Activated CD4-positive, alpha-beta T cell treated with anti-CD3 and anti-CD28 coated beads, Interleukin-2, amount 10 ng/mL, durations not matched to agents 24 days and 14 days (primary cell): ENCODE measurements around the gene ZNF831. TPM values are rescaled to one million over a fixed set of nuclear protein-coding genes. Genes with fewer than 3 reads are reported as not detected.
A peak's percentile ranks its signal among the peaks of the same experiment; 100 is the strongest.

Source experiments
- DNase-seq: peaks from one replicate; pipeline ENCODE4 v3.0.0; 2022
- H3K27ac Mint-ChIP-seq: one replicate; pipeline ENCODE4 v1.8.0; 2022; ENCODE audit warnings: mild to moderate bottlenecking, mixed read lengths
- H3K27me3 Mint-ChIP-seq: one replicate; pipeline ENCODE4 v1.8.0; 2022; ENCODE audit warnings: mixed read lengths
- H3K36me3 Mint-ChIP-seq: one replicate; pipeline ENCODE4 v1.8.0; 2022; ENCODE audit warnings: low read depth, mild to moderate bottlenecking, mixed read lengths
- H3K4me1 Mint-ChIP-seq: one replicate; pipeline ENCODE4 v1.8.0; 2021; ENCODE audit warnings: mixed read lengths
- H3K4me3 Mint-ChIP-seq: one replicate; pipeline ENCODE4 v1.8.0; 2022; ENCODE audit warnings: mild to moderate bottlenecking, moderate library complexity, mixed read lengths
- H3K9me3 Mint-ChIP-seq: one replicate; pipeline ENCODE4 v1.8.0; 2021; ENCODE audit warnings: mixed read lengths
- intact Hi-C: fragments of 100-400 bp; cut with micrococcal nuclease; formaldehyde crosslinking; loops from one replicate; pipeline ENCODE4 v1.15.1; 2023
- total RNA-seq: library from RNA; stranded (reverse); gene quantifications from 2 replicates; pipeline ENCODE4 v1.2.3, GENCODE V29; 2022

The ZNF831 gene
- total RNA-seq, 1 donor from 2014 or later = 3.1 TPM

- no peak overlapping the region for H3K27ac Mint-ChIP-seq
- peaks cover 4% of the 10 kb centered on the region for H3K36me3 Mint-ChIP-seq
- intact Hi-C loops = loop anchor here (1.0 to 10.0 kb wide), 3 partner anchors 46 to 120 kb away; partner anchors contain the start of gene ZNF831
- no peaks in the 10 kb centered on the region for H3K27me3 Mint-ChIP-seq
- no peak overlapping the region for H3K4me3 Mint-ChIP-seq
- peak; percentile 93 for DNase-seq
- peaks cover 4% of the 10 kb centered on the region for H3K4me1 Mint-ChIP-seq
- H3K9me3 Mint-ChIP-seq = no peaks in the 10 kb centered on the region
These were observed 44.2 kb downstream of the ZNF831 start for GRCh38 chr20:59207742-59208357.

- Mint-ChIP-seq H3K4me1 (peaks cover 4% of the 10 kb centered on the region), H3K36me3 (peaks cover 8% of the 10 kb centered on the region), H3K27ac (no peak overlapping the region), H3K4me3 (no peak overlapping the region), H3K27me3 (no peaks in the 10 kb centered on the region), H3K9me3 (no peaks in the 10 kb centered on the region)
- intact Hi-C loops = no loop called here
- DNase-seq = no peak
These were observed 46.6 kb downstream of the ZNF831 start for GRCh38 chr20:59210186-59210585.

GRCh38 chr20:59211208-59211765 lies 47.7 kb downstream of the ZNF831 start:
- Mint-ChIP-seq H3K36me3 (peaks cover 8% of the 10 kb centered on the region), H3K4me1 (peaks cover 4% of the 10 kb centered on the region), H3K9me3 (no peaks in the 10 kb centered on the region), H3K4me3 (no peak overlapping the region), H3K27ac (no peak overlapping the region), H3K27me3 (no peaks in the 10 kb centered on the region)
- intact Hi-C loops = no loop called here
- no peak for DNase-seq

- Mint-ChIP-seq H3K27ac (no peak overlapping the region), H3K4me3 (no peak overlapping the region), H3K27me3 (no peaks in the 10 kb centered on the region), H3K36me3 (peaks cover 8% of the 10 kb centered on the region), H3K9me3 (no peaks in the 10 kb centered on the region), H3K4me1 (no peaks in the 10 kb centered on the region)
- DNase-seq = no peak
- intact Hi-C loops = no loop called here
These were observed 50.5 kb downstream of the ZNF831 start for GRCh38 chr20:59214073-59214472.

GRCh38 chr20:59214606-59215547 lies 51.3 kb downstream of the ZNF831 start:
- Mint-ChIP-seq H3K27ac (no peak overlapping the region), H3K4me1 (no peaks in the 10 kb centered on the region), H3K27me3 (no peaks in the 10 kb centered on the region), H3K9me3 (no peaks in the 10 kb centered on the region), H3K36me3 (peaks cover 8% of the 10 kb centered on the region), H3K4me3 (no peak overlapping the region)
- intact Hi-C loops = no loop called here
- DNase-seq = no peak

GRCh38 chr20:59217173-59217572 lies 53.6 kb downstream of the ZNF831 start:
- DNase-seq = no peak
- H3K4me1 Mint-ChIP-seq = peaks cover 4% of the 10 kb centered on the region
- no peak overlapping the region for H3K4me3 Mint-ChIP-seq
- H3K36me3 Mint-ChIP-seq = peaks cover 8% of the 10 kb centered on the region
- no peaks in the 10 kb centered on the region for H3K9me3 Mint-ChIP-seq
- intact Hi-C loops = no loop called here
- H3K27ac Mint-ChIP-seq = no peak overlapping the region
- no peaks in the 10 kb centered on the region for H3K27me3 Mint-ChIP-seq

- Mint-ChIP-seq H3K9me3 (no peaks in the 10 kb centered on the region), H3K4me3 (no peak overlapping the region), H3K4me1 (peaks cover 7% of the 10 kb centered on the region), H3K27me3 (peaks cover 3% of the 10 kb centered on the region), H3K36me3 (peaks cover 5% of the 10 kb centered on the region), H3K27ac (no peak overlapping the region)
- intact Hi-C loops = no loop called here
- no peak for DNase-seq
These were observed 54.2 kb downstream of the ZNF831 start for GRCh38 chr20:59217794-59218280.

- H3K9me3 Mint-ChIP-seq = no peaks in the 10 kb centered on the region
- H3K27me3 Mint-ChIP-seq = peaks cover 4% of the 10 kb centered on the region
- H3K27ac Mint-ChIP-seq = no peak overlapping the region
- H3K4me1 Mint-ChIP-seq = peaks cover 9% of the 10 kb centered on the region
- peaks cover 2% of the 10 kb centered on the region for H3K36me3 Mint-ChIP-seq
- no peak for DNase-seq
- intact Hi-C loops = no loop called here
- H3K4me3 Mint-ChIP-seq = no peak overlapping the region
These were observed 55.6 kb downstream of the ZNF831 start for GRCh38 chr20:59219211-59219610.

- Mint-ChIP-seq H3K27ac (no peak overlapping the region), H3K9me3 (no peaks in the 10 kb centered on the region), H3K36me3 (no peaks in the 10 kb centered on the region), H3K27me3 (peaks cover 4% of the 10 kb centered on the region), H3K4me3 (no peak overlapping the region), H3K4me1 (peaks cover 9% of the 10 kb centered on the region)
- intact Hi-C loops = loop anchor here (5.0 kb wide), 4 partner anchors 178 to 343 kb away; partner anchors contain the start of gene PRELID3B
- no peak for DNase-seq
These were observed 56.5 kb downstream of the ZNF831 start for GRCh38 chr20:59220161-59220560.

GRCh38 chr20:59221049-59221706 lies 57.6 kb downstream of the ZNF831 start:
- Mint-ChIP-seq H3K9me3 (no peaks in the 10 kb centered on the region), H3K27me3 (peaks cover 4% of the 10 kb centered on the region), H3K36me3 (no peaks in the 10 kb centered on the region), H3K4me1 (peaks cover 9% of the 10 kb centered on the region), H3K27ac (no peak overlapping the region), H3K4me3 (peak overlapping the region; percentile 65)
- intact Hi-C loops = loop anchor here (5.0 kb wide), 4 partner anchors 179 to 344 kb away; partner anchors contain the start of gene PRELID3B
- DNase-seq = no peak

- intact Hi-C loops = loop anchor here (1.0 to 5.0 kb wide), 5 partner anchors 133 to 344 kb away; partner anchors contain the start of gene PRELID3B
- no peaks in the 10 kb centered on the region for H3K9me3 Mint-ChIP-seq
- peak overlapping the region; percentile 65 for H3K4me3 Mint-ChIP-seq
- H3K27ac Mint-ChIP-seq = peak overlapping the region; percentile 39
- H3K4me1 Mint-ChIP-seq = peaks cover 9% of the 10 kb centered on the region
- H3K36me3 Mint-ChIP-seq = no peaks in the 10 kb centered on the region
- no peak for DNase-seq
- peaks cover 4% of the 10 kb centered on the region for H3K27me3 Mint-ChIP-seq
These were observed 58.2 kb downstream of the ZNF831 start for GRCh38 chr20:59221707-59222252.

- intact Hi-C loops = loop anchor here (1.0 to 5.0 kb wide), 5 partner anchors 134 to 345 kb away; partner anchors contain the start of gene PRELID3B
- Mint-ChIP-seq H3K27me3 (peaks cover 4% of the 10 kb centered on the region), H3K4me3 (peak overlapping the region; percentile 83), H3K9me3 (no peaks in the 10 kb centered on the region), H3K36me3 (no peaks in the 10 kb centered on the region), H3K27ac (peak overlapping the region; percentile 67), H3K4me1 (peaks cover 9% of the 10 kb centered on the region)
- peak; percentile 95 for DNase-seq
These were observed 58.9 kb downstream of the ZNF831 start for GRCh38 chr20:59222253-59223181.
